ENCODE measurements around the gene MDN1.

DNA sequence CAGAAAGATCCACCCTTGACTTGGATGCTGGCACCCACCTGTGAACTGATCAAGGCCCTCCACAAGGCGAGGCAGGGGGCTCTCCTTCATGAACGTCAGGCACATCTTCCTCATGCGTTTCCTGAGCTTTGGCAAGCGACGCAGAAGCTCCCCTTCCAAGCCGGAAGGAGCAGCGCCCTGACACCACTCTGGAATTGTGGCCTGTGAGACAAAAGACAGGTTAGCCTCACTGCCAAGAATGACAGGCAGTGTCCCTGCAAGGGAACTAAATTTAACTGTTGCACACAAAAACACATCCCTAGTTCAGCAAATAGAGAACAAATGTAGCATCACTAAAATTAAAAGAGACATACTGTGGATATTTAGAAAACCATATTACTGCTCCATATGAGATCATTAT lies 139.0 kb downstream of the MDN1 start:
- TF ChIP-seq POLR2A (IDR thresholded peaks at IDR 0.05): no peak
- TF ChIP-seq, protein P1, sequence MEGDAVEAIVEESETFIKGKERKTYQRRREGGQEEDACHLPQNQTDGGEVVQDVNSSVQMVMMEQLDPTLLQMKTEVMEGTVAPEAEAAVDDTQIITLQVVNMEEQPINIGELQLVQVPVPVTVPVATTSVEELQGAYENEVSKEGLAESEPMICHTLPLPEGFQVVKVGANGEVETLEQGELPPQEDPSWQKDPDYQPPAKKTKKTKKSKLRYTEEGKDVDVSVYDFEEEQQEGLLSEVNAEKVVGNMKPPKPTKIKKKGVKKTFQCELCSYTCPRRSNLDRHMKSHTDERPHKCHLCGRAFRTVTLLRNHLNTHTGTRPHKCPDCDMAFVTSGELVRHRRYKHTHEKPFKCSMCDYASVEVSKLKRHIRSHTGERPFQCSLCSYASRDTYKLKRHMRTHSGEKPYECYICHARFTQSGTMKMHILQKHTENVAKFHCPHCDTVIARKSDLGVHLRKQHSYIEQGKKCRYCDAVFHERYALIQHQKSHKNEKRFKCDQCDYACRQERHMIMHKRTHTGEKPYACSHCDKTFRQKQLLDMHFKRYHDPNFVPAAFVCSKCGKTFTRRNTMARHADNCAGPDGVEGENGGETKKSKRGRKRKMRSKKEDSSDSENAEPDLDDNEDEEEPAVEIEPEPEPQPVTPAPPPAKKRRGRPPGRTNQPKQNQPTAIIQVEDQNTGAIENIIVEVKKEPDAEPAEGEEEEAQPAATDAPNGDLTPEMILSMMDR (IDR thresholded peaks at IDR 0.05): no peak

Data from uterus (tissue), 2 donors.